GM18951 (cell line): ENCODE results near the gene DGKA.
"Not testable (repeated sequence)": the region's sequence is repeated elsewhere in the genome, so short reads cannot be mapped to it uniquely, and the experiment has no call there.

Source experiments
- POLR2A ChIP-seq: IDR thresholded peaks from 4 replicates; pipeline ENCODE4 v1.6.1; 2011; ENCODE audit warnings: mild to moderate bottlenecking; ENCODE audit not compliant: insufficient read length, insufficient read depth; ENCODE audit errors: extremely low read depth
- in situ Hi-C: fragments of 300-500 bp; cut with MboI; formaldehyde crosslinking; loops from one replicate; pipeline ENCODE4 v1.12.0; 2022; ENCODE audit warnings: low sequenced_read_pairs, mixed read lengths, inconsistent platforms; ENCODE audit not compliant: unreplicated experiment

Gene DGKA

DNA sequence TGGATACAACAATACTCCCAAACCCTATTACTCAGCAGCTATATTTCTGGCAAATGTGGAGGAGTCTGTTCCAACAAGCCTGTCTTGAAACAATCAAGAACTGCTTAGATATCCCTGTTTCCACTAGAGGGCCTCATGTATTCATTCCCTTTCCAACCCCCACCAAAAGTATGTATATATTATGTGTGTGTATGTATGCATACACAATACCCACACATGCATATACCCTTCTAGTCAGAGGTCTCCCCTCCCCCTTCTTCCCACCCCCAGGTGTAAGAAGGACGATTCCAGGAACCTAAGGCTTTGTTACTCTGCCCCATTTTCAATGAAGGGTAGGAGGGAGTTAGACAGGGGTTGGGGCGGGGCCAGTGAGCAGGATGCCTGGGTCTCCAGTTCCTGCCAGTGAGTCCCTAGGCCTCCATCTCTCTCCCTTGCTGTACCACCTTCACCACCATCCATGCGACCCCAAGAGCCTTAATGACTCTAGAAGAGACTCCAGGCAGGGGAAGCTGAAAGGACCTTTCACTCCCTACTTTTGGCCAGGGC, at the start of gene DGKA:
Gene DGKA, plus strand, starts transcription at position 392 of the 546 bp plus-strand sequence. CDS start 5,342 bp downstream, outside the sequence.
- peak; percentile 27 for TF ChIP-seq POLR2A
- in situ Hi-C loops: no loop called here

DNA sequence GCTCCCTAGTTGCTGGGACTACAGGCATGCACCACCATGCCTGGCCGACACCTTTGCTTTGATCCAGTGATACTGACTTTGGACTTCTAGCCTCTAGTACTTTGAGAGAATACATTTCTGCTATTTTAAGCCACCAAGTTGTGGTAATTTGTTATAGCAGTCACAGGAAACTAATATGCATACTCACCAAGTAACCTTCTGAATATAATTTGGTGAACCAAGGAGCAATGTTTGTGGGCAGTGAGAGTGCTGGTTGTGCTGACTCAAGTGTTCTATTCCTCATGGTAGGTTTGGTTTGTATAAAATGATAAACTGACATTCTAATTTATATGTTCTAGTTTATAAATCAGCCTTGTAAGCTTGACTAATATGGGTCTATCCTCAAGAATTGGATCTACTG, 45.8 kb upstream of the DGKA start:
- TF ChIP-seq POLR2A: no peak
- in situ Hi-C loops: no loop called here

DNA sequence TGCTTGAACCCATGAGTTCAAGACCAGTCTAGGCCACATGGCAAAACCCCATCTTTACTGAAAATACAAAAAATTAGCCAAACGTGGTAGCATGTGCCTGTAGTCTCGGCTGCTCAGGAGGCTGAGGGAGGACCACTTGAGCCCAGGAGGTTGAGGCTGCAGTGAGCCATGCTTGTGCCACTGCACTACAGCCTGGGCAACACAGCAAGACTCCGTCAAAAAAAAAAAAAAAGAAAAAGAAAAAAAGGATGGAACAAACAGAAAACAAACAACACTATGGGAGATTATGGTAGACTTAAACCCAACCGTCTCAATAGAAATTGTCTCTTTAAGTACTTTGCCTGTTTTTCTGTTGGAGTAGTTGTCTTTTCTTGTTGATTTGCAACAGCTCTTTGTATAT, 39.7 kb upstream of the DGKA start:
- no peak for TF ChIP-seq POLR2A
- in situ Hi-C loops: no loop called here

DNA sequence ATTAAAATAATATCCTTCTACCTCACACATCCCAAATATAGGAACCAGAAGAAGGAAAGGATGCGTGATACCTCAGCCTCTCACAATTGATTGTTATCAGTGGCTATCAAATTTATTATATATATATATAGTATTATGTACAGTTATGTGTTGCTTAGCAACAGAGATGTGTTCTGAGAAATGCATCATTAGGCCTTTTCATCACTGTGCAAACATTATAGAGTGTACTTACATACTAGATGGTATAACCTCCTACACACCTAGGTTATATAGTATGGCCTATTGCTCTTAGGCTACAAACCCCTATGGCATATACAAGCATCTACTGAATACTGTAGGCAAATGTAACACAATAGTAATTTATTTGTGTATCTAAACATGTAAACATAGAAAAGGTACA, 37.2 kb upstream of the DGKA start:
- TF ChIP-seq POLR2A: no peak
- in situ Hi-C loops: no loop called here

DNA sequence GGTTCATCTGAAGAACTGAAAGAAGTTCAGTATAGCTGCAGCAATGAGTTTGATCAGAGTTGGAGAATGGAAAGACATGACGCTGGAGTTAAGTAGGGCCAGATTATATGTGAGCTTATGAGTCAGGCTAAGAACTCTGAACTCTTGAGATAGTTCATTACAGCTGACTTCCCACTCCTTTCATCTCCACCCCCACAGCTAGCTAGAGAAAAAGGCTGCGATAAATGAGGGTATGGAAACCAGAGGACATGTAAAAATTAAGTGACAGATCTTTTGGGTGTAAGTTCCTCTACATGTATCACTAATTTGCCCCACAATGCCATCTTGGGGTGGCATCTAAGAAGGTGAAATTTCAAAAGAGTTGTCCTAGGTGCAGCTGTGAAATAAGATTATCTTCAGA, 31.9 kb upstream of the DGKA start:
- in situ Hi-C loops: no loop called here
- TF ChIP-seq POLR2A: no peak

DNA sequence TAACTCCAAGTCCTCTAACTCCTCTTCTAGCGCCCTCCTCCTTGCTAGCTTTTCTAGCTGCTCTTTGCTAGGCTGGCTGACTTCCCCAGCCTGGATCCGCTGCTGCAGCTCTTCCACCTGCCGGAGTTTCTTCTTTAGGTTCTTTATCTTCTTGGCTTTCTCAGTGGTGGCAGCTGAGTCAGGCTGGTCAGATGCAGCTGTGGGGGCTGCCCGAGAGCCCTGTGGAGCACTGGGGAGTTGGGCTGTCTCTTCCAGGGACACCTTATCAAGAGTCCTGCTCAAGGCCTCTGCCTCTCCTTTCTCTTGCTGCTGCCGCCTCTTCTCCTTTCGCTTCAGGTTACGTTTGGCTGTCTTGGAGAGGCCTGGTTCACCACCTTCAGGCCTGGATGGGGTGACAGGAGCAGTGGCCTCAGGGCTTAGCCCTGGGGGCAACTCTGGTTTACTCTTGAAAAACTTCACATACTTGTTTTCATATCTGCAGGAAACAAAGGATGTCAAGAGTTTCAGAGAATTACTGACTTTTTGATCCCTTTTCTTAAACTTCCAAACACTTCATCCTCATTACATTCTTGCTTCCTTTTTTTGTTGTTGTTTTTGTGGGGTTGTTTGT, 29.0 kb upstream of the DGKA start:
- TF ChIP-seq POLR2A: no peak
- in situ Hi-C loops: no loop called here

DNA sequence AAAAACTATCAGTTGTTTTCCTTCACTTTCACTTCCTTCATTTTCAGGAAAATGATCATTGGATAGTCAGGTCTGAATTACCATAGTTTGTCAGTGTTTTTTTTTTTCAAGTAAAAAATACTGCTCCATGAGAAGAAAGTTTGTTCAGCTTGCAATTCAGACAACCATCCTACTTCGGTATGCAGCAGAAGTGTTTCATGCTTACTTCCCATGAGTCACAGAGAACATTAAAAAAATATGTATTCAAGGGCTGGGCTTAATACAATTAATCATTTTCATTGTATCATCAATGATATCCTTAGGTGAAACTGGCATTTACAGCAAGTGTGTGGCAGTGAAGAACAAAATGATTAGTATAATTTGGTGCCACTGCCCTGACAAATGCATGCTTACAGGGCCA, 24.9 kb upstream of the DGKA start:
- in situ Hi-C loops: no loop called here
- no peak for TF ChIP-seq POLR2A

DNA sequence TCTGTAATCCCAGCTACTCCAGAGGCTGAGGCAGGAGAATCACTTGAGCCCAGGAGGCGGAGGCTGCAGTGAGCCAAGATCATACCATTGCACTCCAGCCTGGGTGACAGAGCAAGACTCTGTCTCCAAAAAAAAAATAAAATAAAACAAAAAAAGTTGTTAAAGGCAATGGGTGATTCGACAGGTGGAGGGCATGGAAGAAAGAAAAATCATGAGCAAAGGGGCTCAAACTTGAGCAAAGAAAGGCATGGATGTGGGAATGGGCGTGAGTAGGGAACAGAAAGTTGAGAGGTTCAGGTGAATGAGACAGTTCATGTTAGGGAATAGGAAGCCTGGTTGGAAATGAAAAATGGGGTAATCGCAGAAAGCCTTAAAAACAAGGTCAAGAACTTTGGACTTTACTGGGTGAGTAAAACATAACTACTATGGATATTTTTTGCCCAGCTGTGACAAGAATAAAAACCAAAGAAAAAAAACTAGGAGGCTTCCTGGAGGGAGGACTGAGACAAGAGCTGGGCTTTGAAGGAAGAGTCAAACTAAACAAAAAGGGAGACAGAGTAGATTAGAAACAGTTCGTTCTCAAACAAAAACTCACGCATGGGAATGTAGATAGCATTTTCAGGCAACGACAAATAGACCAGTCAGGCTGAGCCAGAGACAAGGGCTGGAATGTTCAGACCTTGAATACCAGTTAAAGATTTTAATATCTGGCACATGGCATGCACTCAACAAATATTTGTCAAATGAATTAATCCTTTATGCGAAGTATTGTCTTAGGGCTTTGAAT, 22.0 kb upstream of the DGKA start:
- in situ Hi-C loops: no loop called here
- no peak for TF ChIP-seq POLR2A

DNA sequence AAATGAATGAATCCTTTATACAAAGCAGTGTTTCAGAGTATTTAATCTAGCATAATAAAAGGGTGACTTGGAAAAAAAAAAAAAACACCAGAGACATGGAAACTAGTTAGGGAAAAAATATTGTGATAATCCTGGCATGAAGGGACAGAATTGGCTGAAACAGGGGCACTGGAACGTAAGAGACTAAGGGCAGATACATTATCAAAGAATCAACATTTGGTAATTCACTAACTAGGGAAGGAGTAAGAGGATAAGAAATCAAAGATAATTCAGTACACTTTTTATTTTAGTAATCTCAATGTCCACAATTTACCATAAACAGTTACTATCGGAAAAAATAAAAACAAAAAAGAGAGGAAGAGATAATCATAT, 21.5 kb upstream of the DGKA start:
- in situ Hi-C loops: no loop called here
- TF ChIP-seq POLR2A: no peak

DNA sequence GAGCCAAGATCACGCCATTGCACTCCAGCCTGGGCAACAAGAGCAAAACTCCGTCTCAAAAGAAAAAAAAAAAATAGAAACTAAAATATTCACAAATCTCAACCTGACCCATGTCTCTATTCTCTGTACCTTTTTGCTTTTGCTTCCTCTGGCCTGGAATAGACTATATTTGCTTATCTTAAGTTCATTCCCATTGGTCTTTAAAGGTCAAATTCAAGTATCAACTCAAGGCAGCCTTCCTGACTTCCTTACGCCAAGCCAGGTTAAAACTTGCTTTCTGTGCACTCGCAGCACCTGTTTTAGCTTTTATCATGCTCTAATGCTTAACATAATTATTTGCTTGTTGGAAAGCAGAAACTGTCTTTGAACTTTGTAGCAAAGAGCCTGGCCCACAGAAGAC, 18.1 kb upstream of the DGKA start:
- in situ Hi-C loops: no loop called here
- TF ChIP-seq POLR2A: no peak

DNA sequence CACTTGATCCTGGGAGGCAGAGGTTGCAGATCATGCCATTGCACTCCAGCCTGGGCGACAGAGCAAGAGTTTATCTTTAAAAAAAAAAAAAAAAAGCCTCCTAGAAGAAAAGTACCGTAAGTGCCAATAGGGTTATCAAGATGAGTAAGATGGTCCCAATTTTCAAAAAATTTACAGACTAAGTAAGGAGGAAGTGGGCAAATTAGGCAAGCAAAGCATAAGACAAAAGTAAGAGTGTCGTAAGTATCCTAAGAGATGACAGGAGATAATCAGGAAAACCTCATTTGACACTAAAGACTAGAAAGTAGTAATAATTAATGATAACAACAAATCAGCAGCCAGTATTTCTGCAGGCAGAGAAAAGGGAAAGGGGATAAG, 15.5 kb upstream of the DGKA start:
- TF ChIP-seq POLR2A: no peak
- in situ Hi-C loops: no loop called here

DNA sequence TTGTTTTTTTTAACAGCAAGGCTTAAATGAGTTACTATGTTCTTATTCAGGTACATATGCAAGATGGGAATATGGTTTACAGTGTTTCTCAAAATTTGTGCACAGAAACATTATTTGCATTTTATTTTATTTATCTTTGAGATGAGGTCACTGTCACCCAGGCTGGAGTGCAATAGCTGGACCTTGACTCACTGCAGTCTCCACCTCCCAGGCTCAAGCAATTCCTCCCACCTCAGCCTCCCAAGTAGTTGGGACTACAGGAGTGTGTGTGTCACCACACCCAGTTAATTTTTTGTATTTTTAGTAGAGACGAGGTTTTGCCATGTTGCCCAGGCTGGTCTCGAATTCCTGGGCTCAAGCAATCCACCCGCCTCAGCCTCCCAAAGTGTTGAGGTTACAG, 11.9 kb upstream of the DGKA start:
- in situ Hi-C loops: not testable (repeated sequence)

DNA sequence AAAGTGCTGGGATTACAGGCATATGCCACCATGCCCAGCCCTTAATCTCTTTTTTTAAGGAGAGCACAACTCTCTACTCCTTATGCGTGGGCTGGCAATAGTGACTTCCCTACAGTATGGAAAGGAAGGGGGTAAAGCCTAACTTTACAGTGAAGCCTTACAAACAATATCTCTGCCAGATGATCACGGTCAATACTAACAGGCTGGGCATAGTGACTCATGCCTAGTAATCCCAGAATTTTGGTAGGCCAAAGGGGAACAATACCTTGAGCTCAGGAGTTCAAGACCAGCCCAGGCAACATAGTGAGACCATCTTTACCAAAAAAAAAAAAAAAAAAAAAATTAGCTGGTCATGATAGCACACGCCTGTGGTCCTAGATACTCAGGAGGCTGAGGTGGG, 8.8 kb upstream of the DGKA start:
- no peak for TF ChIP-seq POLR2A
- in situ Hi-C loops: no loop called here

DNA sequence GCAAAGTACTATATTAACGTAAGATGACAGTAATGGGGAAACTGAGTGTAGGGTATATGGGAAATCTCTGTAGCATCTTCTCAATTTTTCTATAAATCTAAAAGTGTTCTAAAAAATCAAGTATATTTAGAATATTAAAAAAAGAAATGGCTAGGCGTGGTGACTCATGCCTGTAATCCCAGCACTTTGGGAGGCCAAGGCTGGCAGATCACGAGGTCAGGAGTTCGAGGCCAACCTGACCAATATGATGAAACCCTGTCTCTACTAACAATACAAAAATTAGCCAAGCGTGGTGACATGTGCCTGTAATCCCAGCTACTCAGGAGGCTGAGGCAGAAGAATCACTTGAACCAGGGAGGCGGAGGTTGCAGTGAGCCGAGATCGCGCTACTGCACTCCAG, 7.3 kb upstream of the DGKA start:
- in situ Hi-C loops: not testable (repeated sequence)
